K562 treated with DMSO at 1 percent for 24 hours (cell line): ENCODE measurements around the gene LEP. TPM values are rescaled to one million over a fixed set of nuclear protein-coding genes. Genes with fewer than 3 reads are reported as not detected.

Source experiments
- total RNA-seq: library from RNA; unstranded; fragments of 300-600 nt; gene quantifications from 2 replicates; pipeline ENCODE4 v1.2.3, GENCODE V29; 2022; ENCODE audit warnings: low read depth; ENCODE audit not compliant: insufficient read depth

Gene LEP
- total RNA-seq: not detected in 2 replicates

GRCh38 chr7:128240696-128241386, at the start of gene LEP:
LEP (plus strand) TSS chr7:128241278; CDS start chr7:128252019, 10,741 bp downstream.

Other genes with a start within 250 kb of the LEP start
- 0.08 TPM in 1 of 2 replicates, not detected in the other for gene LRRC4, start 209.8 kb upstream of the LEP start, total RNA-seq
- 26.2 and 29.7 TPM in 2 replicates for gene RBM28, start 102.6 kb downstream of the LEP start, total RNA-seq
- not detected in 2 replicates for gene PRRT4, start 120.4 kb downstream of the LEP start, total RNA-seq
- gene IMPDH1, start 168.7 kb downstream of the LEP start, total RNA-seq: 80.5 and 88.7 TPM in 2 replicates
- gene HILPDA, start 214.6 kb downstream of the LEP start, total RNA-seq: 16.4 and 18.7 TPM in 2 replicates
- 20.3 and 23.4 TPM in 2 replicates for gene METTL2B, start 235.5 kb downstream of the LEP start, total RNA-seq